ENCODE measurements around the gene EBF3.

EBF3 gene

GRCh38 chr10:129958629-129959543 lies 5.2 kb downstream of the EBF3 start:
- no peak for ATAC-seq

GRCh38 chr10:129958148-129958628 lies 5.9 kb downstream of the EBF3 start:
- no peak for ATAC-seq

GRCh38 chr10:129956876-129957673 lies 7.0 kb downstream of the EBF3 start:
- no peak for ATAC-seq

DNA sequence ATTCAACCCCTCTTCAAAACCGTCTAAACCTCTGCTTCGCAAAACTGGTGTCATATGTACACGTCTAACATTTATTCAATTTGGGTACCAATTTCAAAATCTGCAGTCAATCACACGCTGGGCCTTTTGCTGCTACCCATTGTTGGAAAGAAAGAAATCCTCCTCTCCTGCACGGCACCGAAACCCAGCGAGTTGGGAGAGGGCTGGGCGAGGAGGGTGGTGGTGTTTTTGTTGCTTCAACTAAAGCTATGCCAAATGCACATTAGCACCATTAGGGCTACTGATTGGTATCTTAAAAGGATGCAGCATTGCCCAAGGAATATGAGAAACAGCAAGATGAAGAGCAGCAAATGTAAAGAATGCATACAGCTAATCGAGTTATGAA lies 7.8 kb downstream of the EBF3 start:
- no peak for ATAC-seq

- no peak for ATAC-seq
These were observed 8.3 kb downstream of the EBF3 start for GRCh38 chr10:129955601-129956285.

DNA sequence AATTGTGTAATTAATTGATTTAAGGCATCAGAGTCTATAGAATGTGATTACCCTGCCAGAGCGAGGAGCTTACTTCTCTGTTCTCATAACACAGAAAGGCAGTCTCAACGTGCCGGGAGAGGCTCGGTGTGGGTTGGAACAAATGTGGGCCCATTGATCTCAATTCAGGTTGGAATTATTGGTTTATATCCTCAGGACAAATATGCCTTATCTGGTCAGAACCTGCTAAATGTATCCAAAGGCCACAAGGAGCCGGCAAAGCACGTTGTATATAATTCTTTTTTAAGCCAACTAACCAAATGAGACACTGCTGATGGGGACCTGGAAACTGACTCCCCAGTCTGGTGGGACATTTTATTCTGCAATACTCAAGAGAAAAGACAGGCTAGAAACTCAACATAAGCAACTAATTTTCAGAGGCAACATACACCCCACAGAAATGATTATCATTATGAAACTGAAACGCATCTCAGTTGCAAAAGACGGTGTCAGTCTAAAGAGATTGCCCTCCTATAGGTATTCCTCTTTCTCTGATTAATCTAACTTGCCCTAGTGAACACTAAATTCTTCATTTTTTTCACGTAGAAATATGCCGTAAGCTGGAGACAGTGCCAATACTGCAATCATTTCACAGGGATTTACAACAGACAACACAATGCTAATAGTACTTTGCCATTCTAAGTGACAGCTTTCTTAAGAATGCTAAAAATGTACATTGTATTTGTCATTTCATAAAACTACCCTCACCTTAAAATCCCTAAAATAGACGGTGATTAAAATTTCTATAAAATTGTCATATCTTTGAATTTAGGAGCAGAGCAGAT lies 9.4 kb downstream of the EBF3 start:
- no peak for ATAC-seq

DNA sequence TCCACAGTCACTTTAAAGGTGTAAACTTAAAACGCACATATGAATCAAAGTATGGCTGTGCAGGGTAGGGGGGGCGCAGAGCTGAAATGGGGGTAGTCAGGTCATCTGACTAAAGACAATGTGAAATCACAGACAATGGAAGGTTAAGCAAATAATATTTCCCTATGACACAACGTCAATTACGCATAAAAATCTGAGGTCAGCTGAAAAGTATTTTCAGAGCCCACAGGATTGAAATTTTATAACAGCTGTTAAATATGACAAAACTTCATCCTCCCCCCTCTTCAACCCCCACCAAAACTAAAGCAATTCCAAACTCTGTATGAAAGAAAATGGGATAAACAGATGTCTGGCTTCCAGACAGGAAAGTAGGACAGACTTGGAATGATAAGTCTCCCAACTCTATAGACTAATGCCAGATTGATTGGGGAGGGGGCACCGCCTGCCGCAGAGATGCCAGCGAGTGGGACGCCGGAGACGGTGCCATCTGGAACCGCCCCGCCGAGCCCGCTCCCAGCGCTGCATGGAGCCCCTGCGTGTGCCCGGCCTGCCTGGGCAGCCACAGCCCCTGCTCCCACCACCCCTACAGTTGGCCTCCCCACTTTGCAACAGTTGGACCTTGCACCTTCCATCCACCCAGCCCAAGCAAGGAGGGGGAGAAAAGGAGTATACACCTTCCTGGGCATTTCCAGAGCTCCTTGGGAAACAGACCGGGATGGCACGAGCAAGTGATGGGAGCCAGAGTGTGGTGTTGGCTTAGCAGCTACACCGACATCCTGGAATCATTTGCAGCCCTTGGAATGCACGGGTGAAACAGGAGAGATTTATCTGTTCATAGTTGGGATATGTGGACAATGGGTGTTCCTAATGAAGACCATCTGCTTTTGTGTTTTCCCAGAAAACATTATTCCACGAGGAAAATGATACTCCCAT lies 10.7 kb downstream of the EBF3 start:
- ATAC-seq, result no peak

- no peak for ATAC-seq
These were observed 11.5 kb downstream of the EBF3 start for GRCh38 chr10:129952378-129953118.

GRCh38 chr10:129951970-129952265 lies 12.2 kb downstream of the EBF3 start:
- no peak for ATAC-seq

GRCh38 chr10:129951101-129951969 lies 12.7 kb downstream of the EBF3 start:
- ATAC-seq, result no peak

GRCh38 chr10:129950676-129951075 lies 13.4 kb downstream of the EBF3 start:
- no peak for ATAC-seq

DNA sequence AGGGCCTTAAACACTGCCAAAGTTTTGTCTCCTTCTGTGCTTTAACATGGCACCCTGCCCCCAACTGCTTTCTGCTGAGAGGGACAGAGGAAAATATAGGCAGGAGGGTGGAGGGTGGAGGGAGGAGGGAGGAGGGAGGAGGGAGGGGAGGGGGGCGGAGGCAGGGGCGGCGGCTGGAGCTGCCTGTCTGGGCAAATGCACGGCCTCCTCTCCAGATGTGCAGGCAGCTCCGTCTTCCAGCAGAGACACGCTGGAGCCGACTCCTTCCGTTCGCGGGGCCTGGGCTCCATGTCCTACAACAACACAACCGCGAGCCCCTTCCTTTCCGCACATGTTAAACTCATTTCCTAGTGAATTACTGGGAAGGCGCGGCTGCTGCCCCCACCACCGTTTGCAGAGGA lies 14.2 kb downstream of the EBF3 start:
- ATAC-seq, result no peak

GRCh38 chr10:129949411-129949810 lies 14.7 kb downstream of the EBF3 start:
- ATAC-seq, result no peak

DNA sequence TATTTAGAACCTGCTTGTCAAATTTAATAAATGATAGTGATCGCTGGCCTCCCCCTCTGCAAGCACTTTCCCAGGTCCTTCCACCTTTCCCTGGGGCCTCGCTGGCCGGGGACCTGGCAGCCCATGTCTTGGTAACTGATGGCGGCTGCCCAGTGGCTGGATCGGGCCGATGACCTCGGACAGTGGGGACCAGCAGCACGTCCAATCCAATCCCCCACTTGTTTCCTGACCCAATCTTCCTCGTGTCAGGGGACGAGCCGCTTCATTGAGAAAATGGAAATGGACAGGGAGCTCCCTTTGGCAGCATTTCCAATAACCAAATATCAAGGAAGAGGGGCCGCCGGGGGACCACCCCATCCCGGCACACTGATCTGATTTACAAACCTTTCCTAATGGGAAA lies 17.2 kb downstream of the EBF3 start:
- ATAC-seq, result no peak

- ATAC-seq, result no peak
These were observed 17.9 kb downstream of the EBF3 start for GRCh38 chr10:129945941-129946760.

GRCh38 chr10:129945526-129945925 lies 18.5 kb downstream of the EBF3 start:
- no peak for ATAC-seq

GRCh38 chr10:129945064-129945463 lies 19.0 kb downstream of the EBF3 start:
- ATAC-seq, result no peak

DNA sequence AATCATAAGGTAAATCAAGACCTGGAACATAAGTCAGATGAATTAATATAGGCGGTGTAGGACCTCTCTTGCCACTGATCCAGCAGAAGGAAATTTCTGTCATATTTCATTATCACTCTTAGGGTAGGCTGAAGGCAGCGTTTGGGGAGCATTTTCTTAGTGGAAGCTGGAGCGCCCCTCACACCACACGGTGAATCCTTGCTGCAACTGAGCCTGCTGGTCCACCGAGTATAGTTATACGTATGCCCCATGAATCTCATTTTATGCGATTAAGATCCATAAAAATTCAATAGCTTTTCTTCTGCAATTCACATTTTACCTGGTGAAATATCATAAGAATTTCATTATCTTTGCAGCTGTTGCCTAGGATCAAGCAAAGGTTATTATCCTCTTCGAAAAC lies 19.6 kb downstream of the EBF3 start:
- no peak for ATAC-seq
